Measurements from ENCODE around the gene DOCK1.

DNA sequence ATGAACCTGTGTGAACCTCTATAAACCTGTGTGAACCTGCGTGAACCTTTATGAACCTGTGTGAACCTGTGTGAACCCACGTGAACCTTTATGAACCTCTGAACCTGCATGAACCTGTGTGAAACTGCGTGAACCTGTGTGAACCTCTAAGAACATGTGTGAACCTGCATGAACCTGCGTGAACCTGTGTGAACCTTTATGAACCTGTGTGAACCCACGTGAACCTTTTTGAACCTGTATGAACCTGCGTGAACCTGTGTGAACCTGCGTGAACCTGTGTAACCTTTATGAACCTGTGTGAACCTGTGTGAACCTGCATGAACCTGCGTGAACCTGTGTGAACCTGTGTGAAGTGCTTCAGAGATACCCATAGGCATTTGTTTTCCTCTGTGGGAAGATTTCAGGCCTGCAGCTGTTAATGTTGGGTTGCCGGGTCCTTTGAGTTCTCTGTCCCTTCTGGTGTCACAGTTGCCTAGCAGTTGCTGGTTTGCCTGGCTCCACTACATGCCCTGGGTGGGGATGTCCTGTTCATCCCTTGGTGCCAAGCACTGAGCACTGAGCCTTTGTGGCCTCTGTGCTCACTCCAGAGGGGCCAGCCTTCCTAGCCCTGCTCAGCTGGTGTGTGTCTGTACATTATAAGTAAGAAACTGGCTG lies 97.9 kb downstream of the DOCK1 start:
- TF ChIP-seq CTCF (IDR thresholded peaks at IDR 0.05), result no peak
- no peak for TF ChIP-seq ZFX (IDR thresholded peaks at IDR 0.05; ENCODE audit: borderline replicate concordance)

Measured in 22Rv1 (cell line).